ENCODE results near the gene RNLS.
A peak's percentile ranks its signal among the peaks of the same experiment; 100 is the strongest.

RNLS gene

GRCh38 chr10:88526501-88527105, 56.5 kb downstream of the RNLS start:
- no peak for TF ChIP-seq TSHZ2 (CRISPR knock-in tag; IDR thresholded peaks at IDR 0.05)
- no peak for TF ChIP-seq CSDC2 (CRISPR knock-in tag; IDR thresholded peaks at IDR 0.05)
- TF ChIP-seq ZC3H10 (CRISPR knock-in tag; IDR thresholded peaks at IDR 0.05) = no peak
- TF ChIP-seq ZFP3 (CRISPR knock-in tag; IDR thresholded peaks at IDR 0.05) = no peak
- no peak for TF ChIP-seq CSRNP3 (CRISPR knock-in tag; IDR thresholded peaks at IDR 0.05)
- no peak for TF ChIP-seq PPARA (CRISPR knock-in tag; IDR thresholded peaks at IDR 0.05; ENCODE audit: borderline replicate concordance)
- no peak for TF ChIP-seq TCF4 (CRISPR knock-in tag; IDR thresholded peaks at IDR 0.05; ENCODE audit: borderline replicate concordance)
- 0 out of 3 replicates have a peak, but pooled peaks have one; percentile 13 for ATAC-seq

GRCh38 chr10:88525371-88526069, 57.6 kb downstream of the RNLS start:
- peak; percentile 77 for ATAC-seq
- no peak for TF ChIP-seq GLIS3 (CRISPR knock-in tag; IDR thresholded peaks at IDR 0.05)
- no peak for TF ChIP-seq CREB5 (CRISPR knock-in tag; IDR thresholded peaks at IDR 0.05; ENCODE audit: low read depth)
- TF ChIP-seq ISL1 (CRISPR knock-in tag; IDR thresholded peaks at IDR 0.05) = peak; percentile 93
- peak; percentile 88; the same call in 1 of the 2 replicates for TF ChIP-seq TCF4 (CRISPR knock-in tag; IDR thresholded peaks at IDR 0.05; ENCODE audit: borderline replicate concordance)
- no peak for TF ChIP-seq POU6F1 (CRISPR knock-in tag; IDR thresholded peaks at IDR 0.05; ENCODE audit: borderline replicate concordance, low read depth)
- TF ChIP-seq PATZ1 (CRISPR knock-in tag; IDR thresholded peaks at IDR 0.05; ENCODE audit: borderline replicate concordance) = no peak; the same call in 1 of the 2 replicates
- no peak for TF ChIP-seq CSRNP3 (CRISPR knock-in tag; IDR thresholded peaks at IDR 0.05)
- TF ChIP-seq OSR1 (CRISPR knock-in tag; IDR thresholded peaks at IDR 0.05) = no peak
- no peak for TF ChIP-seq TOX (CRISPR knock-in tag; IDR thresholded peaks at IDR 0.05; ENCODE audit: borderline replicate concordance)
- TF ChIP-seq ZNF70 (CRISPR knock-in tag; IDR thresholded peaks at IDR 0.05) = no peak
- TF ChIP-seq CSDC2 (CRISPR knock-in tag; IDR thresholded peaks at IDR 0.05) = no peak
- TF ChIP-seq RARB (CRISPR knock-in tag; IDR thresholded peaks at IDR 0.05) = no peak
- TF ChIP-seq ZFP30 (CRISPR knock-in tag; IDR thresholded peaks at IDR 0.05) = no peak
- TF ChIP-seq ESRRG (CRISPR knock-in tag; IDR thresholded peaks at IDR 0.05) = no peak
- no peak for TF ChIP-seq ZFP3 (CRISPR knock-in tag; IDR thresholded peaks at IDR 0.05)
- no peak for TF ChIP-seq ARNTL (CRISPR knock-in tag; IDR thresholded peaks at IDR 0.05; ENCODE audit: borderline replicate concordance, low read depth)
- TF ChIP-seq BACH2 (CRISPR knock-in tag; IDR thresholded peaks at IDR 0.05; ENCODE audit: borderline replicate concordance) = no peak
- TF ChIP-seq PPARA (CRISPR knock-in tag; IDR thresholded peaks at IDR 0.05; ENCODE audit: borderline replicate concordance) = no peak
- no peak for TF ChIP-seq ZC3H10 (CRISPR knock-in tag; IDR thresholded peaks at IDR 0.05)
- peak; percentile 62; the same call in 1 of the 2 replicates for TF ChIP-seq TSHZ2 (CRISPR knock-in tag; IDR thresholded peaks at IDR 0.05)
- TF ChIP-seq ZNF565 (CRISPR knock-in tag; conservative IDR thresholded peaks at IDR 0.05; ENCODE audit: low read depth) = no peak
- TF ChIP-seq ZNF8 (CRISPR knock-in tag; IDR thresholded peaks at IDR 0.05) = no peak; the same call in 1 of the 2 replicates
- no peak for TF ChIP-seq SNAI2 (CRISPR knock-in tag; IDR thresholded peaks at IDR 0.05)

Measured in SK-N-SH treated with all-trans-retinoic acid at 6 μM for 48 hours (cell line).